Common myeloid progenitor, CD34-positive (primary cell): ENCODE data around the gene CCDC116.

Experiments used
- CTCF ChIA-PET: fragments of 350-600 bp; sonication (Branson Sonifier 250); formaldehyde crosslinking; loops from one replicate; lab custom pipeline; 2021; ENCODE audit warnings: antibody characterized with exemption; lab: Charles Lee
- POLR2A ChIA-PET: fragments of 350-600 bp; sonication (Branson Sonifier 250); formaldehyde crosslinking; loops from one replicate; lab custom pipeline; 2021; ENCODE audit warnings: antibody characterized with exemption; lab: Charles Lee
- DNase-seq, 3 donors: peaks; one replicate each; pipeline versions ENCODE4 v3.0.0 to v3.0.0-alpha.2; 2013
- H3K27ac ChIP-seq, 2 experiments: 1 replicate in 1 of 2; 2 replicates in 1 of 2; pipeline ENCODE4 v1.7.0; 2013; ENCODE audit warnings: inconsistent platforms in 2 of 2, low read length in 2 of 2, mild to moderate bottlenecking in 2 of 2, low read depth in 1 of 2, moderate library complexity in 1 of 2; ENCODE audit not compliant: severe bottlenecking in 2 of 2, insufficient read depth in 1 of 2, poor library complexity in 1 of 2
- H3K27me3 ChIP-seq, 5 experiments: replicated peaks in 2 of 5; 1 replicate in 3 of 5; 2 replicates in 2 of 5; pipeline versions ENCODE4 v1.6.1 to v1.7.0; 2013; ENCODE audit warnings: low read length in 4 of 5, mild to moderate bottlenecking in 2 of 5, moderate library complexity in 2 of 5, inconsistent platforms in 1 of 5; ENCODE audit not compliant: insufficient read depth in 5 of 5, control insufficient read depth in 4 of 5
- H3K36me3 ChIP-seq, 4 experiments: 1 replicate in 2 of 4; 2 replicates in 2 of 4; pipeline versions ENCODE4 v1.6.1 to v1.7.0; 2013; ENCODE audit warnings: low read length in 3 of 4, control low read depth in 1 of 4, mild to moderate bottlenecking in 1 of 4; ENCODE audit not compliant: control insufficient read depth in 4 of 4, insufficient read depth in 4 of 4
- H3K4me1 ChIP-seq, 4 experiments: 1 replicate in 3 of 4; 2 replicates in 1 of 4; pipeline versions ENCODE4 v1.6.1 to v1.7.1; 2013; ENCODE audit warnings: low read length in 3 of 4, mild to moderate bottlenecking in 3 of 4, control low read depth in 1 of 4, inconsistent platforms in 1 of 4, moderate library complexity in 1 of 4; ENCODE audit not compliant: control insufficient read depth in 4 of 4, insufficient read depth in 4 of 4; ENCODE audit errors: control extremely low read depth in 1 of 4
- H3K4me3 ChIP-seq, 7 experiments: 1 replicate in 4 of 7; 2 replicates in 3 of 7; pipeline versions ENCODE4 v1.5.1 to v1.7.0; 2013; ENCODE audit warnings: mild to moderate bottlenecking in 7 of 7, low read length in 6 of 7, moderate library complexity in 6 of 7, inconsistent platforms in 2 of 7, low read depth in 2 of 7, control low read depth in 1 of 7; ENCODE audit not compliant: insufficient read depth in 4 of 7, control insufficient read depth in 1 of 7; ENCODE audit errors: extremely low read depth in 1 of 7
- H3K9me3 ChIP-seq, 5 experiments: 1 replicate in 4 of 5; 2 replicates in 1 of 5; pipeline versions ENCODE4 v1.6.1 to v1.7.1; 2013; ENCODE audit warnings: low read length in 4 of 5, mild to moderate bottlenecking in 2 of 5, inconsistent platforms in 1 of 5, low read depth in 1 of 5, moderate library complexity in 1 of 5; ENCODE audit not compliant: control insufficient read depth in 4 of 5, insufficient read depth in 2 of 5; ENCODE audit errors: control extremely low read depth in 1 of 5
- WGBS: methylation state at CpG from one replicate; pipeline ENCODE4 v1.1.5; 2013; ENCODE audit not compliant: insufficient coverage; 5-methylcytosine and 5-hydroxymethylcytosine counted together

CCDC116 gene

GRCh38 chr22:21666786-21667185, 34.2 kb downstream of the CCDC116 start:
- H3K4me1 ChIP-seq, result peaks cover 0 to 12% (median 9%) of the 10 kb centered on the region in 4 experiments
- ChIA-PET CTCF (interaction anchor here (2.1 kb wide), 1 partner anchor 25 kb away, joined by 6 read pairs; no protein-coding TSS in a partner anchor), POLR2A (no interaction called here)
- peak overlapping the region in 5 of 7 experiments; percentile 85 to 95 (median 91) for H3K4me3 ChIP-seq
- 59% methylated on average over 15 of the region's 16 CpGs for WGBS
- peaks cover 2 to 20% (median 11%) of the 10 kb centered on the region in 4 experiments for H3K36me3 ChIP-seq
- peak in 2 of 3 donors; percentile 14 for DNase-seq
- H3K9me3 ChIP-seq, result no peaks in the 10 kb centered on the region
- H3K27me3 ChIP-seq, result no peaks in the 10 kb centered on the region
- peak overlapping the region in 1 of 2 experiments; percentile 93 for H3K27ac ChIP-seq

- Histone ChIP-seq H3K27ac (no peak overlapping the region), H3K9me3 (no peaks in the 10 kb centered on the region), H3K4me1 (peaks cover 0 to 12% (median 9%) of the 10 kb centered on the region in 4 experiments), H3K4me3 (no peak overlapping the region), H3K27me3 (no peaks in the 10 kb centered on the region), H3K36me3 (peaks cover 2 to 42% (median 29%) of the 10 kb centered on the region in 4 experiments)
- POLR2A ChIA-PET, result no interaction called here
- 98% methylated on average over 5 of the region's 9 CpGs for WGBS
- CTCF ChIA-PET, result interaction anchor here (2.1 kb wide), 1 partner anchor 28 kb away, joined by 6 read pairs; no protein-coding TSS in a partner anchor
- DNase-seq, result no peak
Observed at GRCh38 chr22:21669026-21669425, 36.5 kb downstream of the CCDC116 start.

DNA sequence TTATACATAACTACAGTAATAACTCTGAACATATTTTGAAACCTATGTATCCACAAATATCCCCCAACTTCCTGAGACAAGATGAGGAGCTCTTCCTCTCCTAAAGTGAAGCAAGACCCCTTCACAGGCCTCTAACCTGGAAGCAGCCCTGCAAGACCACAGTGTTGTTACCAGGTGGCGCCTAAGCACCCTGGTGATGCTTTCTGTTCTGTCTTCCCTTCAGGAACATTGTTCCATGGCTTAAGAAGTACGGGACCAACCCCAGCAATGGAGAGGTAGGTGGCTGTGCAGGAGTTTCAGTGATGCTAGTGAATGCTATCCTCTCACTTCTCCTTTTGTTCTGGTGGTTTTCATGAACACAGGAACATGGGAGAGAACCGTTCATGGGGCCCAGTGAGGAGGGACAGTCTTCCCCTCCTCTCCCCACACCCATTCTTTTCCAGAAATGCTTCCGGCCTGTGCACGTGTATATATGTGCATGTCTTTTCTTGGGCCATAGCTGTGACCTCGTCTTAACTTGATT, 39.6 kb downstream of the CCDC116 start:
- H3K4me1 ChIP-seq, result no peaks in the 10 kb centered on the region
- 84% methylated on average over 5 of the region's 6 CpGs for WGBS
- H3K4me3 ChIP-seq, result no peak overlapping the region
- H3K27me3 ChIP-seq, result no peaks in the 10 kb centered on the region
- no peak for DNase-seq
- H3K36me3 ChIP-seq, result peaks cover 5 to 61% (median 44%) of the 10 kb centered on the region in 4 experiments
- ChIA-PET CTCF (interaction anchor here (0.8 to 1.2 kb wide), 2 partner anchors 19 to 20 kb away, joined by 3 to 4 read pairs; no protein-coding TSS in a partner anchor), POLR2A (no interaction called here)
- H3K9me3 ChIP-seq, result no peaks in the 10 kb centered on the region
- H3K27ac ChIP-seq, result no peak overlapping the region

DNA sequence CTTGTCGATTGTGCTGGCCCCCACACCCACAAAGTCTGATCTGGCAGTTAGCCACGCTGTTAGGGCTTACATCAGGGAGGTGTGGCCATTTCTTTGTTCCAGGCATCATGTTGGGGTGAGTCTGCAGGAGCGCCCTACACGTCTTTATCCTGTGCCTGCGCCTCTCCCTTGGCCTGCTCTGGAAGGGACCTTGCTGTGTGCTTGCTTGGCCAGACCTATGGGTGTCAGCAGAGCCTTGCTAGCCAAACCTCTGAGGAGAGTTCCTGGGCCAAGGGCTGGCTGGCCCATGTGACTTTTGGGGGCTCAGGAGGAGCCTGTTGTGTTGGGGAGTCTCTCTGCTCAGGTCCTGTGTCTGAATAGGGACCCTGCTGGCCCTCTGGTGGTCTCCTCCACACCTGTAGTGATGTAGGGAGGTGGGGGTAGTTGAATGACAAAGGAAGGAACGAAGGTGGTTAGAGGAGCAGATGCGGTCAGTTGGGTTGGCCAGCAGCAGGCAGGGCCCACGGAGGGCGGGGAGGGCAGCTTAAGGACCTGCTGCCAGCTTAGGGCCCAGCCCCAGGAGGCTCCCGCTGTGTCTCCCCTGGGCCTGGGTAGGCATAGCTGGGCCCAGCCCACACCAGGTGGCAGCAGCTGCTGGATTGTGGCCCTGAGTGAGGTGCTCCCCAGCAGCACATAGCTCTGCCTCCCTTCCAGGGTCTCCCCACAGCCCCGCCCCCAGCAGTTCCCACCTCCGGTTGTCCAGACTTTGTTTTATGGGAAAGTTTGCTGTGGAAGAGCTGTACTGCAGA, 41.2 kb downstream of the CCDC116 start:
- Histone ChIP-seq H3K4me3 (no peak overlapping the region), H3K9me3 (no peaks in the 10 kb centered on the region), H3K4me1 (no peaks in the 10 kb centered on the region), H3K36me3 (peaks cover 5 to 65% (median 44%) of the 10 kb centered on the region in 4 experiments), H3K27ac (no peak overlapping the region), H3K27me3 (no peaks in the 10 kb centered on the region)
- 99% methylated on average over 9 of the region's 12 CpGs for WGBS
- ChIA-PET POLR2A (no interaction called here), CTCF (no interaction called here)
- no peak for DNase-seq

DNA sequence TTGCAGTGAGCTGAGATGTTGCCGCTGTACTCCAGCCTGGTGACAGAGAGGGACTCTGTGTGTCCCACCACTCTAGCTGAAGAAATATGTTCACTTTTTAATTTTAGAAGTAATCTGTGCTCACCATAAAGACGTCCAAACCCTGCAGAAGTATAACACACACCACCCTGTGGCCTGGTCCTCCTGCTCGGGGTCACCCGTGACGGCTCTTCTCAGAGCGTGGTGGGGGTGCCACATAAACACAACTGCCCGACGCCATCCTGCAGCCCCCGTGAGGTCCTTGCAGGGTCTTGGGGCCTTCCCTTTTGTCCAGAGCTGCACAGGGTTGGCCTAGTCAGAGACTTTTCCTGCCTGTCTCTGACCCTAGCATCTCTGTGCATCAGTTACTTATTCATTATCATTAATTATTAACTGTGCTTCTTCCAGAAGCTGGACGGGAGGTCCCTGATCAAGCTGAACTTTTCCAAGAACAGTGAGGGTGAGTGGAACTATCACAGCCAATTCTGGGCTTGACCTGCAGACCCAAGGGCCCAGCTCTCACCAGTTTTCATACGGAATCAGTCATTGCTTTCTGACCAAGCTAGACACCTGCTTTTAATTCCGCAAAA, 42.2 kb downstream of the CCDC116 start:
- 96% methylated on average over 12 of the region's 12 CpGs for WGBS
- Histone ChIP-seq H3K27me3 (no peaks in the 10 kb centered on the region), H3K36me3 (peaks cover 5 to 64% (median 45%) of the 10 kb centered on the region in 4 experiments), H3K4me1 (no peaks in the 10 kb centered on the region), H3K4me3 (no peak overlapping the region), H3K27ac (no peak overlapping the region), H3K9me3 (no peaks in the 10 kb centered on the region)
- CTCF ChIA-PET, result interaction anchor here (0.7 kb wide), 1 partner anchor 10 kb away, joined by 3 read pairs; no protein-coding TSS in a partner anchor
- POLR2A ChIA-PET, result no interaction called here
- DNase-seq, result no peak

DNA sequence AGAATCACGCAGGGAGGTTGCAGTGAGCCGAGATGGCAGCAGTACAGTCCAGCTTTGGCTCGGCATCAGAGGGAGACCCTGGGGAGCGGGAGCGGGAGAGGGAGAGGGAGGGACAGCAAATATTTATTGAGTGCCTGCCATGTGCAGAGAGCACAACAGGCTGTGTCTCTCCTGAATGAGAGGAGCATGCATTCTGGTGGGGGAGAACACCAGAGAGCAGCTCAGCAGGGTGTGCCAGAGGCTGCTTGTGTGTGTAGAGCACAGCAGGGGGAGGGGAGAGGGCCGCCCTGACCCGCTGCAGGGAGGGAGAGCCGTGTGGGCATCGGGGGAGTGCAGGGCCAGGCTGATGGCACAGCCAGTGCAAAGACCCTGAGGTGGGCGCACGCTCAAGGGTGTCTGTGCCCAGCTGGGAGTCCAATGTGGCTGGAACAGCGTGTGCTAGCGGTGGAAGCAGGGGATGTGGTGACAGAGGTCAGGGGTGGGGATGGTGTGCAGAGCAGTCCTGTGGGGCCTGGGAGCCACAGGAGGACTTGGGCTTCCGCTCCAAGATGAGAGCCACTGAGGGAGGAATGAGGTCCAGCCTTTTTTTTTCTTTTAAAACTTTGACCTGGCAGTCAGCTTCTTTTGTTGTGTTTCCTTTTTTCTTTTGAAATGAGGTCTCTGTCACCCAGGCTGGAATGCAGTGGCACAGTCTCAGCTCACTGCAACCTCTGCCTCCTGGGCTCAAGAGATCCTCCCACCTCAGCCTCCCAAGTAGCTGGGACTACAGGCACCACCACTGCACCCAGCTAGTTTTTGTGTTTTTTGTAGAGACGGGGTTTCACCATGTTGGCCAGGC, 45.3 kb downstream of the CCDC116 start:
- Histone ChIP-seq H3K27ac (no peak overlapping the region), H3K36me3 (peaks cover 8 to 57% (median 41%) of the 10 kb centered on the region in 4 experiments), H3K4me1 (no peaks in the 10 kb centered on the region), H3K27me3 (no peaks in the 10 kb centered on the region), H3K9me3 (no peaks in the 10 kb centered on the region), H3K4me3 (no peak overlapping the region)
- WGBS, result 90% methylated on average over 10 of the region's 15 CpGs
- no peak for DNase-seq
- ChIA-PET POLR2A (no interaction called here), CTCF (no interaction called here)
